HUES6 (cell line): ENCODE results near the gene BTBD9.

Experiments
- H3K27ac ChIP-seq: 2 replicates; pipeline ENCODE4 v1.7.0; 2013; ENCODE audit warnings: low read depth, mild to moderate bottlenecking, low read length, inconsistent platforms
- H3K27me3 ChIP-seq: 2 replicates; pipeline ENCODE4 v1.6.1; 2013; ENCODE audit warnings: low read length; ENCODE audit not compliant: control insufficient read depth, insufficient read depth
- H3K36me3 ChIP-seq: 2 replicates; pipeline ENCODE4 v1.6.1; 2013; ENCODE audit warnings: low read length; ENCODE audit not compliant: control insufficient read depth, insufficient read depth
- H3K4me1 ChIP-seq: 2 replicates; pipeline ENCODE4 v1.6.1; 2013; ENCODE audit warnings: low read length; ENCODE audit not compliant: control insufficient read depth, insufficient read depth
- H3K4me3 ChIP-seq: 2 replicates; pipeline ENCODE4 v1.5.1; 2013; ENCODE audit warnings: low read depth, low read length
- H3K9ac ChIP-seq: one replicate; pipeline ENCODE4 v1.6.1; 2013; ENCODE audit warnings: mild to moderate bottlenecking, low read length
- H3K9me3 ChIP-seq: 2 replicates; pipeline ENCODE4 v1.6.1; 2013; ENCODE audit warnings: low read depth, low read length; ENCODE audit not compliant: control insufficient read depth, insufficient read depth

The BTBD9 gene

GRCh38 chr6:38495922-38496635 lies 143.7 kb downstream of the BTBD9 start:
- Histone ChIP-seq H3K9ac (no peak overlapping the region), H3K27me3 (no peaks in the 10 kb centered on the region), H3K4me3 (no peak overlapping the region), H3K4me1 (peaks cover 13% of the 10 kb centered on the region; the same call in 1 of the 2 replicates), H3K27ac (no peak overlapping the region), H3K9me3 (no peaks in the 10 kb centered on the region), H3K36me3 (no peaks in the 10 kb centered on the region)

- no peaks in the 10 kb centered on the region for H3K36me3 ChIP-seq
- H3K27ac ChIP-seq: no peak overlapping the region
- no peak overlapping the region for H3K9ac ChIP-seq
- peaks cover 13% of the 10 kb centered on the region; the same call in 1 of the 2 replicates for H3K4me1 ChIP-seq
- no peak overlapping the region for H3K4me3 ChIP-seq
- H3K27me3 ChIP-seq: no peaks in the 10 kb centered on the region
- H3K9me3 ChIP-seq: no peaks in the 10 kb centered on the region
Observed at GRCh38 chr6:38495518-38495917, 144.2 kb downstream of the BTBD9 start.

- no peak overlapping the region for H3K4me3 ChIP-seq
- no peak overlapping the region for H3K9ac ChIP-seq
- H3K27me3 ChIP-seq: no peaks in the 10 kb centered on the region
- peaks cover 13% of the 10 kb centered on the region; the same call in 1 of the 2 replicates for H3K4me1 ChIP-seq
- no peaks in the 10 kb centered on the region for H3K9me3 ChIP-seq
- H3K36me3 ChIP-seq: no peaks in the 10 kb centered on the region
- H3K27ac ChIP-seq: no peak overlapping the region; the same call in 1 of the 2 replicates
Observed at GRCh38 chr6:38493931-38494547, 145.7 kb downstream of the BTBD9 start.

- Histone ChIP-seq H3K4me3 (no peak overlapping the region), H3K9me3 (no peaks in the 10 kb centered on the region), H3K36me3 (no peaks in the 10 kb centered on the region), H3K9ac (no peak overlapping the region), H3K27ac (no peak overlapping the region), H3K4me1 (peaks cover 13% of the 10 kb centered on the region; the same call in 1 of the 2 replicates), H3K27me3 (no peaks in the 10 kb centered on the region)
Observed at GRCh38 chr6:38492031-38492430, 147.7 kb downstream of the BTBD9 start.

GRCh38 chr6:38489951-38490350 lies 149.8 kb downstream of the BTBD9 start:
- Histone ChIP-seq H3K36me3 (no peaks in the 10 kb centered on the region), H3K27me3 (no peaks in the 10 kb centered on the region), H3K4me3 (no peak overlapping the region), H3K27ac (no peak overlapping the region), H3K4me1 (peaks cover 13% of the 10 kb centered on the region; the same call in 1 of the 2 replicates), H3K9me3 (no peaks in the 10 kb centered on the region), H3K9ac (no peak overlapping the region)

GRCh38 chr6:38487423-38487822 lies 152.3 kb downstream of the BTBD9 start:
- Histone ChIP-seq H3K9ac (no peak overlapping the region), H3K4me3 (no peak overlapping the region), H3K27me3 (no peaks in the 10 kb centered on the region), H3K9me3 (no peaks in the 10 kb centered on the region), H3K36me3 (no peaks in the 10 kb centered on the region), H3K4me1 (peaks cover 4% of the 10 kb centered on the region; the same call in 1 of the 2 replicates), H3K27ac (no peak overlapping the region)

- no peak overlapping the region for H3K9ac ChIP-seq
- no peaks in the 10 kb centered on the region for H3K36me3 ChIP-seq
- H3K27me3 ChIP-seq: no peaks in the 10 kb centered on the region
- H3K27ac ChIP-seq: no peak overlapping the region
- no peaks in the 10 kb centered on the region for H3K9me3 ChIP-seq
- H3K4me3 ChIP-seq: no peak overlapping the region
- H3K4me1 ChIP-seq: 0 out of 2 replicates have a peak, but pooled peaks cover 5% of the 10 kb centered on the region
Observed at GRCh38 chr6:38485488-38485887, 154.2 kb downstream of the BTBD9 start.

DNA sequence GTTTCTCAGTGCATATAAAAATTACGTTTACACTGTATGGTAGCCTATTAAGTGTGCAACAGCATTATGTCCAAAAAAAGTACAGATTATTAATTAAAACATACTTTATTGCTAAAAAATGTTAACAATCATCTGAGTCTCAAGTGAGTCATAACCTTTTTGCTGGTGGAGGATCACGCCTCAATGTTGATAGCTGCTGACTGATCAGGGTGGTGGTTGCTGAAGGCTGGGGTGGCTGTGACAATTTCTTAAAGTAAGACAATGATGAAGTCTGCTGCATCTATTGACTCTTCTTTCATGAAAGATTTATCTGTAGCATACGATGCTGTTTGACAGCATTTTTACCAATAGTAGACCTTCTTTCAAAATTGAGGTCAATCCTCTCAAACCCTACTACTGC lies 155.1 kb downstream of the BTBD9 start:
- Histone ChIP-seq H3K27me3 (no peaks in the 10 kb centered on the region), H3K9ac (no peak overlapping the region), H3K4me3 (no peak overlapping the region), H3K27ac (no peak overlapping the region), H3K9me3 (no peaks in the 10 kb centered on the region), H3K4me1 (0 out of 2 replicates have a peak, but pooled peaks cover 5% of the 10 kb centered on the region), H3K36me3 (no peaks in the 10 kb centered on the region)

DNA sequence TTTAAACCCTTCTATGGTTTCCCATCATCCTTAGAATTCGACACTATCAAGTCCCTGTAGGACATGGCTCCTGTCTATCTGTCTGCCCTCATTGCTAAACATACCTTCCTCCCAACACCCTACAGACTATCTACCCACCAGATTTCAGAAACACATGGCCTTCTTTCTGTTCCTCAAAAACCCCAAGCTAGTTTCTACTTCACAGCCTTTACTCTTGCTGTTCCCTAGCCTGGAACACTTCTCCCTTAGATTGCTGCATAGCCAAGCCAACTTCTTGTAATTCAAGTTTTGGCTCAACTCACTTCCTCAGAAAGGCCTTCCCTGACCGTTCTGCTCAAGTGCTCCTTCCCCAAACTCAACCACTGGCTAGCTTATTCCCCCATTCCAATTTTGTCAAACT lies 156.2 kb downstream of the BTBD9 start:
- Histone ChIP-seq H3K27ac (no peak overlapping the region), H3K9me3 (no peaks in the 10 kb centered on the region), H3K4me3 (no peak overlapping the region), H3K27me3 (no peaks in the 10 kb centered on the region), H3K9ac (no peak overlapping the region), H3K4me1 (peaks cover 15% of the 10 kb centered on the region), H3K36me3 (no peaks in the 10 kb centered on the region)

- peaks cover 25% of the 10 kb centered on the region for H3K4me1 ChIP-seq
- H3K36me3 ChIP-seq: no peaks in the 10 kb centered on the region
- no peak overlapping the region for H3K9ac ChIP-seq
- no peaks in the 10 kb centered on the region for H3K9me3 ChIP-seq
- H3K4me3 ChIP-seq: no peak overlapping the region
- H3K27me3 ChIP-seq: no peaks in the 10 kb centered on the region
- no peak overlapping the region for H3K27ac ChIP-seq
Observed at GRCh38 chr6:38482466-38482865, 157.3 kb downstream of the BTBD9 start.

- H3K9ac ChIP-seq: no peak overlapping the region
- peaks cover 32% of the 10 kb centered on the region for H3K4me1 ChIP-seq
- no peaks in the 10 kb centered on the region for H3K9me3 ChIP-seq
- no peak overlapping the region for H3K4me3 ChIP-seq
- no peaks in the 10 kb centered on the region for H3K36me3 ChIP-seq
- H3K27ac ChIP-seq: no peak overlapping the region
- no peaks in the 10 kb centered on the region for H3K27me3 ChIP-seq
Observed at GRCh38 chr6:38481851-38482250, 157.9 kb downstream of the BTBD9 start.
